ENCODE results near the gene UBE2E1.
A peak's percentile ranks its signal among the peaks of the same experiment; 100 is the strongest.
"Not testable (repeated sequence)": the region's sequence is repeated elsewhere in the genome, so short reads cannot be mapped to it uniquely, and the experiment has no call there.

Gene UBE2E1

DNA sequence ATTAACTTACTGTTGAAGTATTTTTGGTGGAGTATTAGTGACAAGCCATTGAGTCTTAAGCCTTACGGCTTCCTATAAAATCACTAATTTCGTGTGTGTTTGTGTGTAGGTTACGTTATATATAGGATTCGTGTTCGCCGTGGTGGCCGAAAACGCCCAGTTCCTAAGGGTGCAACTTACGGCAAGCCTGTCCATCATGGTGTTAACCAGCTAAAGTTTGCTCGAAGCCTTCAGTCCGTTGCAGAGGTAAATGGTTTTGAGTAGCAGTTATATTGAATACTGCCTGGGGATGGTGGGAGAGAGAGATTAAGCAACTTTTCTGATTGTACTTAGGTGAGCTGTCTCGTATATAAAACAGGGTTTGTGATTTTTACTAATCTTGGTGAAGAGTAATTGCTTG is 112.6 kb downstream of the UBE2E1 start:
- H3K4me3 Mint-ChIP-seq, result peak overlapping the region; percentile 96 to 98
- H3K27ac Mint-ChIP-seq, result peak overlapping the region; percentile 99 to 100
- H3K4me1 Mint-ChIP-seq, result peaks cover 51% of the 10 kb centered on the region
- H3K9me3 Mint-ChIP-seq, H3K27me3 Mint-ChIP-seq, ATAC-seq, DNase-seq: not testable (repeated sequence)

DNA sequence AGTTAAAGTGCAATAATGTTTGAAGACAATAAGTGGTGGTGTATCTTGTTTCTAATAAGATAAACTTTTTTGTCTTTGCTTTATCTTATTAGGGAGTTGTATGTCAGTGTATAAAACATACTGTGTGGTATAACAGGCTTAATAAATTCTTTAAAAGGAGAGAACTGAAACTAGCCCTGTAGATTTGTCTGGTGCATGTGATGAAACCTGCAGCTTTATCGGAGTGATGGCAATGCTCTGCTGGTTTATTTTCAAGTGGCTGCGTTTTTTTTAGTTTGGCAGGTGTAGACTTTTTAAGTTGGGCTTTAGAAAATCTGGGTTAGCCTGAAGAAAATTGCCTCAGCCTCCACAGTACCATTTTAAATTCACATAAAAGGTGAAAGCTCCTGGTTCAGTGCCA is 113.9 kb downstream of the UBE2E1 start:
- Mint-ChIP-seq H3K27me3 (no peaks in the 10 kb centered on the region), H3K27ac (peak overlapping the region in 1 of 2 donors; percentile 19), H3K4me3 (peak overlapping the region; percentile 26 to 96), H3K9me3 (no peaks in the 10 kb centered on the region), H3K4me1 (peaks cover 50% of the 10 kb centered on the region)
- no peak for DNase-seq
- no peak for ATAC-seq

DNA sequence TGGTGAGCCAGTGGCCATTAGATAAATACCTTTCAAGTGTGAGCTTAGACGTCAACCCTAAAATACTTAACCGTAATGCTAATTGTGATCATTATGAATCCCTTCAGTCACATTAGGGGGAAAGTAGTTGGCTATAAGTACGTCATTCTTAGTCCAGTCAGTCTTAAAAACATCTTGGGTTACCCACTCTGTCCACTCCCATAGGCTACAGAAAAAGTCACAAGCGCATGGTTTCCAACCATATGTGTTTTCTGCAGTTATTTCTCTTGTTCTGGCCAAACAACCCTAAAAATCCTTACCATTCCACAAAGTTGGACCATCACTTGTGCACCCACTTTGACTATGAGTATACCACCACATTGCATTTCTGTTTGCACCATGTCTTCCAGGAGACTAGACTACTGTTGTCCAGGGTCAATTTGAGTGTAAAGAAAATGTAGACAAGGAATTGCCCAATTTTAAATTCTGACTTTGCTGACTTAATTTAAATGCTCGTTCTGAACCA is 114.4 kb downstream of the UBE2E1 start:
- ATAC-seq (no peak), DNase-seq (no peak)
- Mint-ChIP-seq H3K27ac (no peak overlapping the region), H3K4me1 (peaks cover 44% of the 10 kb centered on the region), H3K27me3 (no peaks in the 10 kb centered on the region), H3K4me3 (peak overlapping the region; percentile 13 to 96), H3K9me3 (no peaks in the 10 kb centered on the region)

DNA sequence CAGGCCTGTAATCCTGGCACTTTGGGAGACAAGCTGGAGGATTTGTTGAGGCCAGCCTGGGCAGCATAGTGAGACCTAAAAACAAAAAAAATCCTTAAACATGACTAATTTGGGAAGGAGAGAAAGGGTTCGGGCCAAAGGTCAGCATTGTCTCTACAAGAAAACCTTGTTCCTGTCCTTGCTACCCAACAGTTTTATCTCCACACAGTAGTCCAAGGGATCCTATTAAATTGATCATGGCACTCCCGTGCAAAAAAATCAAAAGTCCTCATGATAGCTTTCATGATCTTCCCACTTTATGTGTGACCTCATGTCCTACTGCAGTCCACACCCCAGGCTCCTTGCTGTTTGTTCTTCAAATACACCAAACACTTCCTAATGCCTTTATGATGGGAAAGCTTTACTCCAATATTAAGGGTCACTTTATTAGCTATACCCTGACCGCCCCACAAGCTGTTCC is 115.3 kb downstream of the UBE2E1 start:
- no peaks in the 10 kb centered on the region for H3K27me3 Mint-ChIP-seq
- H3K4me3 Mint-ChIP-seq, result no peak overlapping the region
- no peaks in the 10 kb centered on the region for H3K9me3 Mint-ChIP-seq
- H3K27ac Mint-ChIP-seq, result no peak overlapping the region
- ATAC-seq (no peak), DNase-seq (no peak)
- peaks cover 35% of the 10 kb centered on the region for H3K4me1 Mint-ChIP-seq

DNA sequence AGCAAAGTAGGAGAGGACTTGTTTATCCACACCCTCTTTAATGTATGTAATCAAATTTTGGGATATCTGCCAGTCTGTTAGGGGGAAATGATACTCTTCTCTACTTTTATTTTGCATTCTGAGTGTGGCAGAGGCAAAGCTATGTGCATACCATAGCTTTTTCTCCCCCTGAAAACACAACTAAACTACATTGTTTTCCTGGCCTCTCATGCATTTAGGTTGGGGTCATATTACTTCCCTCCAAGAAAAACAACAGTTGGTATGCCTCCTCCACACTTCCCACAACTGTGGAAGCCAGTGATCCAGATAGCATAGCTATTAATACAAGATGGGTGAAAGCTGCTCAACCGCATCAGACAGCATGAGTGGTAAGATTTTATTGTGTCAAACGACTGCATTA is 118.0 kb downstream of the UBE2E1 start:
- ATAC-seq (no peak), DNase-seq (no peak)
- H3K27me3 Mint-ChIP-seq, result no peaks in the 10 kb centered on the region
- no peak overlapping the region for H3K4me3 Mint-ChIP-seq
- no peaks in the 10 kb centered on the region for H3K9me3 Mint-ChIP-seq
- no peak overlapping the region for H3K27ac Mint-ChIP-seq
- peaks cover 18% of the 10 kb centered on the region for H3K4me1 Mint-ChIP-seq

DNA sequence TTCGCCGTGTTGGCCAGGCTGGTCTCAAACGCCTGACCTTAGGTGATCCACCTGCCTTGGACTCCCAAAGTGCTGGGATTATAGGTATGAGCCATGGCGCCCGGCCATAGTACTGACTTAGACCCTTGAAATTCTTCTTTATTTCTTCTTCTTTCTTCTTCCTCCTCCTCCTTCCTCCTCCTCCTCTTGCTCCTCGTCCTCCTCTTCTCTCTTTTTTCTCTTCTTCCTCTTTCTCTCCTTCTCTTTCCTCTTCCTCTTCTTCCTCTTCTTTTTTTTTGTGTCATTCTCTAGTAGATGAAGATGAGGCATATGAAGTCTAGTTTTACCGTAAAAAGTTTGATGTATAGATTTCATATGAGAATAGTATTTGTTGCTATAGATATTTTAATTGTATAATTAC is 120.5 kb downstream of the UBE2E1 start:
- Mint-ChIP-seq H3K9me3 (no peaks in the 10 kb centered on the region), H3K27ac (no peak overlapping the region), H3K27me3 (no peaks in the 10 kb centered on the region), H3K4me3 (no peak overlapping the region), H3K4me1 (no peaks in the 10 kb centered on the region)
- ATAC-seq (no peak), DNase-seq (no peak)

DNA sequence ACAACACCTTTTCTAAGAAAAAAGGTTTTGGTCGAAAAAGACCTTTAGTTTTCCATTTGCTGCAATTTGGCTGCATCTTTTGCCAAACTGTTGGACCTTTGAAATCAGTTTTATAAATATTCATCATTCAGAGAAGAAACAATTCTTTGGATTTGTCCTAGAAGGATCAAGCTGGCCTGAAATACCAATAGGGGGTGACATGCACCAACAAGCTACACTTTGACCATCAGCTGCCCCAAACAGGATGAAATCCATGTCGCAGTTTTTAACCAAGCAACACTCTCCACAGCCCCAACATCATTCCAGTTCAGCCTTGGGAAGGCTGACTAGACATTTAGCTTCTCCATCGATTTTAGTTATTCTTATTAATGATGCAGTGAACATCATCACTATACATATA is 121.0 kb downstream of the UBE2E1 start:
- DNase-seq (no peak), ATAC-seq (no peak)
- no peak overlapping the region for H3K4me3 Mint-ChIP-seq
- no peaks in the 10 kb centered on the region for H3K4me1 Mint-ChIP-seq
- H3K9me3 Mint-ChIP-seq, result no peaks in the 10 kb centered on the region
- no peaks in the 10 kb centered on the region for H3K27me3 Mint-ChIP-seq
- no peak overlapping the region for H3K27ac Mint-ChIP-seq

DNA sequence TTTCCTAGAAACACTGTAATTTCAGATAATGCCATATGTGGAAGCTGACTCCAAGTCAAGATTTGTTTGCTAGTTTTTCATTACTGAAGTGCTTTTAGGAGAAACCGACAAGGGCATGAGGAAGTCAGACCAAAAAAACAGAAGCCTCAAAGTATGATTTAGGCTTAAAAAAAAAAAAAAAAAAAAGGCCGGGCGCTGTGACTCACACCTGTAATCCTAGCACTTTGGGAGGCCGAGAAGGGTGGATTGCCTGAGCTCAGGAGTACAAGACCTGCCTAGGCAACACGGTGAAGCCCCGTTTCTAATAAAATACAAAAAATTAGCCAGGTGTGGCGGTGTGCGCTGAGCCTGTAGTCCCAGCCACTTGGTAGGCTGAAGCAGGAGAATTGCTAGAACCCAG is 122.8 kb downstream of the UBE2E1 start:
- DNase-seq (no peak), ATAC-seq (no peak)
- no peaks in the 10 kb centered on the region for H3K4me1 Mint-ChIP-seq
- H3K27me3 Mint-ChIP-seq, result no peaks in the 10 kb centered on the region
- H3K27ac Mint-ChIP-seq, result peak overlapping the region in 1 of 2 donors; percentile 61
- no peaks in the 10 kb centered on the region for H3K9me3 Mint-ChIP-seq
- no peak overlapping the region for H3K4me3 Mint-ChIP-seq

DNA sequence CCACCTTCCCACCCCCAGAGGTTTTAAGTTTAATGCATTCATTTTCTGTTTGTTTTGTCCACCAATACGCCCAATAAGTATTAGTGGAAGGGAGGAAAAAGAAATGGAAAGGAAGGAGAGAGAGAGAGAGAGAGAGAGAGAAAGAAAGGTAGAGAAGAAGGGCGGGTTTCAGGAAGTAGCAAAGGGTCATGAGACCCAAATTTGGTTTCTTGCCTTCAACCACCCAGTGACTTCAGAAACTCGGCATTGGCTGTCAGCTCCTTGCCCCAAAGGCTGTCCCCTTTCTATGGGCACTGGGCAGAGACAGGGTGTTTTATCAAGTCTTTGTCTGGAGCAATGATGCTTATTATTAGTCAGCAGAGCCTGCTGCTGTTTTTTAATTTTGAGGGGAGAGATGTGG is 125.8 kb downstream of the UBE2E1 start:
- no peaks in the 10 kb centered on the region for H3K9me3 Mint-ChIP-seq
- H3K4me1 Mint-ChIP-seq, result no peaks in the 10 kb centered on the region
- H3K27me3 Mint-ChIP-seq, result peaks cover 2% of the 10 kb centered on the region
- peak overlapping the region in 1 of 2 donors; percentile 24 for H3K4me3 Mint-ChIP-seq
- DNase-seq (no peak), ATAC-seq (no peak)
- no peak overlapping the region for H3K27ac Mint-ChIP-seq

DNA sequence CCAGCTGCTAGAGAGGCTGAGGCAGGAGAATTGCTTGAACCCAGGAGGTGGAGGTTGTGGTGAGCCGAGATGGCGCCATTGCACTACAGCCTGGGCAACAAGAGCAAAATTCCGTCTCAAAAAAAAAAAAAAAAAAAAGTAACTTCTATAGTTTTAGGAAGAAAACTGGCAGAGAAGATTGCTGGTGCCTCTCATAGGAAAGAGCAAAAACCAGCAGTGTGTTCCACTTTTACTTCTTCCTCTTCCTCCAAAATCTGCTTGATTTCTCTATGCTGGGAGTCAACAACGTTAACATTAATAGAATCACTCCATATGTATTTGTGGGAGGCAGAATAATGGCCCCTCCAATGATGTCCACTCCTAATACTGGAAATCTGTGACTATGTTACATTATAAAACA is 126.8 kb downstream of the UBE2E1 start:
- no peak for ATAC-seq
- no peaks in the 10 kb centered on the region for H3K4me1 Mint-ChIP-seq

DNA sequence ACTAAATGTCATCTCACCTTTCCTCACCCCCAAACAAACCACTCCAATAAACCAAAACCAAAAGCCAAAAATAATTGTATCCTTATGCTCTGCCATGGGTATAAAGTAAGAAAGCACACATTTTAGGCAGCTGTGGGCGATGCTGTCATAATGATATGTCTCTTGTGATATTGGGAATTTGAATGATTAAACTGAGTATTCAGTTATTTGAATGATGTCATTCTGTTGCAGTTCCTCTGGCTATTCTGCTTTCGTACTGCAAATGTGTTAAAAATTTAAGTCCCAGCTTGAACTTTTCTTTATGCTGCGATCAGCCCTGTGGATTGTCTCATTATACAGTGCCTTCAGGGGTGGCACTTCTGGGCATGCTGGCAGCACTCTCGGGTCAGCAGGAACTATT is 128.5 kb downstream of the UBE2E1 start:
- DNase-seq, result no peak
- H3K27ac Mint-ChIP-seq, result no peak overlapping the region
- peaks cover 8% of the 10 kb centered on the region for H3K27me3 Mint-ChIP-seq
- H3K9me3 Mint-ChIP-seq, result no peaks in the 10 kb centered on the region
- no peaks in the 10 kb centered on the region for H3K4me1 Mint-ChIP-seq
- ATAC-seq, result no peak
- H3K4me3 Mint-ChIP-seq, result no peak overlapping the region

More for the DNA sequence above, 126.8 kb downstream of the UBE2E1 start:
- peaks cover 8% of the 10 kb centered on the region for H3K27me3 Mint-ChIP-seq
- H3K27ac Mint-ChIP-seq, result no peak overlapping the region
- DNase-seq, result no peak
- H3K4me3 Mint-ChIP-seq, result no peak overlapping the region
- H3K9me3 Mint-ChIP-seq, result no peaks in the 10 kb centered on the region

DNA sequence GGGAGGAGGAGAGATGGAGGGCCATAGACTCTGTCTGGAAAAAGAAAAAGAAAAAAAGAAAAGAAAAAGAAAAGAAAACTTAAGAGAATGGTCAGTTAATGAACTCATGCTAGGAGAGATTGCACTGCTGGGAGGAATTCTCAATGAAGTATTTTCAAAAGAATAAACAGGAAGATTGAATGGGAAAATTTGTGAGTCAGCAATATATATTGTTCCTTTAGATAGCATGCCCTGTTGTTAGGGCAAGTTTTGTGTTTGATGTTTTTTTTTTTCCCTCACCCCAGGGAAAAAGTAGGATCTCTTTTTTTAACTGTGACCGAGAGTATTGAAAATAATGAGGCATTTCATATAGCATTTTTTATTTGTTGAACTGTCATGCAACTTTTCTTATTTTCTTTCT is 131.5 kb downstream of the UBE2E1 start:
- H3K27me3 Mint-ChIP-seq, result peaks cover 8% of the 10 kb centered on the region

DNA sequence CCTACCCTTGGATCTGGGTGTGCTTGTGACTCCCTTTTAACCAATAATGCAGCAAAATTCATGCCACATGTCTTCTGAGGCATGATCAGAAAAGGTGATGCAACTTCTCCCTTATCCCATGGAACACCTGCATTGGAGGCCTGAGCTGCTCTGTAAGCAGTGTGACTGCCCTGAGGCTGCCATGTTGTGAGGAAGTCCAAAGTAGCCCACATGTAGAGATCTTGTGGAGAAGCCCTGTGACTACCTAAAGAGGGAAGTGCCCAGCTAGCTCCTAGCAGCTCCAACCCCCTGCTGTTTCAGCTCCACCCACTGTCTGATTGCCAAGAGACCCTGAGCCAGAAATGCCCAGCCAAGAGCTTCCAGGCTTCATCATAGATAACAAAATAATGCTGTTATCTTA is 132.9 kb downstream of the UBE2E1 start:
- Mint-ChIP-seq H3K9me3 (no peaks in the 10 kb centered on the region), H3K4me3 (no peak overlapping the region), H3K27me3 (peaks cover 20% of the 10 kb centered on the region), H3K27ac (no peak overlapping the region), H3K4me1 (peaks cover under 1% of the 10 kb centered on the region)
- ATAC-seq (no peak), DNase-seq (no peak)

More for the DNA sequence above, 131.5 kb downstream of the UBE2E1 start:
- H3K4me1 Mint-ChIP-seq, result no peaks in the 10 kb centered on the region
- no peak for ATAC-seq
- H3K9me3 Mint-ChIP-seq, result no peaks in the 10 kb centered on the region
- H3K4me3 Mint-ChIP-seq, result no peak overlapping the region
- DNase-seq, result no peak
- H3K27ac Mint-ChIP-seq, result no peak overlapping the region

DNA sequence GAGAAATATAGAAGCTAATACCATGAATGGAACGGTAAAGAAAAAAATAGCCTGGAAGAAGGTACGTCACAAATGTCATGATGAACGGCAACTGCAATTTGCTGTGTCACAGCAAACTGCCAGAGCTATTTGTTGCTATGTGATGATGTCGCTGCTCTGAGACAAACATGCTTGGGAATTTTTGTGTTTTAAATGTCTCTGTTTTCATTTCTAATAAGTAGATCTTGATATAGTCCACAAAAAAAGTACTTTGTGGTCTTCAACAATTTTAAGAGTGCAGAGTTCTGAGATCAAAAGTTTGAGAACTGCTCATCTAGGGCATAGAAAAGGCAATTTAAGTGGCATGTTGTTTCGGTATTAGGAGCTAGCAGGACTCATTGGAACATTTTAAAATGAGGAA is 135.0 kb downstream of the UBE2E1 start:
- H3K4me3 Mint-ChIP-seq, result no peak overlapping the region
- no peaks in the 10 kb centered on the region for H3K9me3 Mint-ChIP-seq
- H3K4me1 Mint-ChIP-seq, result peaks cover 11% of the 10 kb centered on the region
- peaks cover 31% of the 10 kb centered on the region for H3K27me3 Mint-ChIP-seq
- no peak for DNase-seq
- ATAC-seq, result no peak
- no peak overlapping the region for H3K27ac Mint-ChIP-seq
